Measurements from ENCODE around the gene DERL3.

The DERL3 gene

GRCh38 chr22:23847991-23848864 lies 9.4 kb upstream of the DERL3 start:
- no peak for DNase-seq (ENCODE audit: low read depth in 3 of 3, low spot score in 1 of 3)

- DNase-seq (ENCODE audit: low read depth in 3 of 3, low spot score in 1 of 3), result no peak
These were observed 8.6 kb upstream of the DERL3 start for GRCh38 chr22:23847310-23847920.

DNA sequence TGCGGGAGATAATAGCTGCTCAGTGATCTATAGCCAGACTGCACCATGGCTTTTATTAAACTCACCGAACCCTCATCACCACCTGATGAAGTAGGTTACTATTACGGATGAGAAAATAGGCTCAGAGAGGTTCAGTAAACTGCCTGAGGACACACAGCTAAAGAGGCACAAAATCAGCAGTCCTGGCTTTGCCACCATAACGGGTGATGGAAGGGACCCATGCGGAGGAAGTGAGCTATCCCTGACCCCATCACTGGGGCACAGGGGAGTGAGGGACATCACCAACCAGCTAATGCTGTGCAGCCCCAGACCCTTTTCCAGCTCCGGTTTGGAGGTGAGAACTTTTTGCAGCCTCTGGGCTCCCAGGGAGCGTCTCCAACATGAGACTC lies 7.3 kb upstream of the DERL3 start:
- DNase-seq (ENCODE audit: low read depth in 3 of 3, low spot score in 1 of 3), result no peak

- DNase-seq (ENCODE audit: low read depth in 3 of 3, low spot score in 1 of 3), result no peak
These were observed 6.7 kb upstream of the DERL3 start for GRCh38 chr22:23845265-23846080.

GRCh38 chr22:23844739-23845202 lies 6.0 kb upstream of the DERL3 start:
- DNase-seq (ENCODE audit: low read depth in 3 of 3, low spot score in 1 of 3), result no peak

GRCh38 chr22:23842599-23842998 lies 3.8 kb upstream of the DERL3 start:
- DNase-seq (ENCODE audit: low read depth in 3 of 3, low spot score in 1 of 3), result no peak

GRCh38 chr22:23841736-23842445 lies 3.1 kb upstream of the DERL3 start:
- no peak for DNase-seq (ENCODE audit: low read depth in 3 of 3, low spot score in 1 of 3)

DNA sequence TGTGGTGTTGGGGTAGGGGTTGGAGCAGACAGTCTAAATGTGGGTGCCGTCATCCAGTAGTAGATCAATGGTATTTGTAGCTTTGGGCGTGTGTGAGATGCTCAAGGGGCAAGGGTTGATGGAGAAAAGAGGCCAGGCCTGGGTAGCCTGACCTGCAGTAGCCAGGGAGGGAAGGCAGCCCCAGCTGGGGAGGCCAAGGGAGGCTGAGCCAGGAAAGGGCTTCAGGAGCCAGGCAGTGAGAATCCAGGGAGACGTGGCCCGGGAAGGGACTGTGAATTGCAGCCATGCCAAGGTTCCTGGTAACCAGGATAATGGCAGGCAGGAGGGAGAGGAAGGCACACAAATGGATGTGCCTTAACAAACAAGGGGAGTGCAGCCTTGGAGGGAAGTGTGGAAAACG lies 2.5 kb upstream of the DERL3 start:
- DNase-seq (ENCODE audit: low read depth in 3 of 3, low spot score in 1 of 3), result no peak

DNA sequence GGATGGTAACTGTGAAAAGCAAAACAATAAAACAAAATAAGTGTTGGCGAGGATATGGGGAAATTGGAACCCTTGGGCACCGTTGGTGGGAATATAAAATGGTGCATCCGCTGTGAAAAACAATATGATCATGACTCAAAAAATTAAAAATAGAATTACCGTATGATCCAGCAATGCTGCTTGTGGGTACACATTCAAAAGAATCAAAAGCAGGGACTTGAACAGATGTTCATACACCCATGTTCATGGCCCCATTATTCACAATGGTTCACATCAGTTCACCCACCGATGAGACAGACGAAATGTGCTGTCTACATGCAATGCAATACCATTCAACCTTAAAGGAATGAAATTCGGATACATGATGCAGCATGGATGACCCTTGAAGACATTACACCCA lies 1.2 kb upstream of the DERL3 start:
- no peak for DNase-seq (ENCODE audit: low read depth in 3 of 3, low spot score in 1 of 3)

GRCh38 chr22:23837911-23838680 lies 710 bp downstream of the DERL3 start:
- no peak for DNase-seq (ENCODE audit: low read depth in 3 of 3, low spot score in 1 of 3)

GRCh38 chr22:23837496-23837859 lies 1.3 kb downstream of the DERL3 start:
- no peak for DNase-seq (ENCODE audit: low read depth in 3 of 3, low spot score in 1 of 3)

DNA sequence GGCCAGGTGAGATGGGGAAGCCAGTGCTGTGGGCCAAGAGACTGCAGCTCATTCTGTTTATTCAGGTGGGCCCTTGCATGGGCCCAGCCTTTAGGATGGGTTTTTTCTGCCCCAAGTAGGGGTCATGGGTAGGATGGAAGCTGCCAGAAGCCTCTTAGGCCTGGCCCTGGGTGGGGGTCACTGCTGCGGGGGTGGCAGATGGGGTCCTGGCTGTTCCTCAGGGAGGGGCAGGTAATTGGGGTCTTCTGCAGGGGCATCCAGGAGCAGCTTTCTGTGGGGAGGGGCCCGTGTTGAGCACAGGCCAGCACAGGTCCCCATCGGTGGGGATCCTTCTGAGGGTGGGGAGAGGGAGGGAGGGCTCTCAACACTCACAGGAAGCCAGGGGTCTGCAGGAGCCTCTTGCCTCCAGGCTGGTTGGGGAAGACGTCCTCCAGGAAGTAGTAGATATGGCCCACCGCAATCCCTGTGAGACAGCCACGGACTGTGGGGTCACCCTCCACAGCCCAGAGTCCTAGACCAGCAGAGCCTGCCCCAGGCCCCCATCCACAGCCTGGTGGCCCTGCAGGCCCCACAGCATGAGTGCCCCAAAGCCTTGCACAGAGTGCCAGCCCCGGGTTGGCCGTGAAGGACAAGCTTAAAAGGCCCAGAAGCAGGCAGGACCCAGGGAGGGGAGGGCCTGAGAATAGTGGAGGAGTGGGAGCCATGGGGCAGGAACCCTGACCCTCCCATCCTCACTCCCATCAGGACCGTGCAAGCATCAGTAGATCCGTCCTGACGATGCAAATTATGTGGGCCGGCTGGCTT lies 1.9 kb downstream of the DERL3 start:
- no peak for DNase-seq (ENCODE audit: low read depth in 3 of 3, low spot score in 1 of 3)

DNA sequence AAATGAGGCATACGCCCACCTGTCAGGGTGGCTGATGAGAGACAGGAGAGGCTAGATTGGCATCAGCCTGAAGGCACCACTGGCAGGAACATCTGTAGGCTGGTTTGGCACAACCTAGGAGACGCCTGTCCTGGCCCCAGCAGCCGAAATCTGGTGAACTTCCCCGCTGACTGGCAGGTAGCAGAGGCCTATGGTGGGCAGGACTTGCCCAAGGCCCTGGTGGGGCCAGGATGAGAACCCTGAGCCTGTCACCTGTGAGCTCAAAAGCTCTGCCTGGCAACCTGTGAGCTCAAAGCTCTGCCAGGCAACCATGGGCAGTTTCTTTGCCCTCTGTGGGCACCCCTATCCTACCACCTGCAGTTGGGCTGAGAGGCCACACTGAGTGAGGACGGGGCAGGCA lies 2.5 kb downstream of the DERL3 start:
- no peak for DNase-seq (ENCODE audit: low read depth in 3 of 3, low spot score in 1 of 3)

- DNase-seq (ENCODE audit: low read depth in 3 of 3, low spot score in 1 of 3), result no peak
These were observed 3.2 kb downstream of the DERL3 start for GRCh38 chr22:23835484-23836144.

DNA sequence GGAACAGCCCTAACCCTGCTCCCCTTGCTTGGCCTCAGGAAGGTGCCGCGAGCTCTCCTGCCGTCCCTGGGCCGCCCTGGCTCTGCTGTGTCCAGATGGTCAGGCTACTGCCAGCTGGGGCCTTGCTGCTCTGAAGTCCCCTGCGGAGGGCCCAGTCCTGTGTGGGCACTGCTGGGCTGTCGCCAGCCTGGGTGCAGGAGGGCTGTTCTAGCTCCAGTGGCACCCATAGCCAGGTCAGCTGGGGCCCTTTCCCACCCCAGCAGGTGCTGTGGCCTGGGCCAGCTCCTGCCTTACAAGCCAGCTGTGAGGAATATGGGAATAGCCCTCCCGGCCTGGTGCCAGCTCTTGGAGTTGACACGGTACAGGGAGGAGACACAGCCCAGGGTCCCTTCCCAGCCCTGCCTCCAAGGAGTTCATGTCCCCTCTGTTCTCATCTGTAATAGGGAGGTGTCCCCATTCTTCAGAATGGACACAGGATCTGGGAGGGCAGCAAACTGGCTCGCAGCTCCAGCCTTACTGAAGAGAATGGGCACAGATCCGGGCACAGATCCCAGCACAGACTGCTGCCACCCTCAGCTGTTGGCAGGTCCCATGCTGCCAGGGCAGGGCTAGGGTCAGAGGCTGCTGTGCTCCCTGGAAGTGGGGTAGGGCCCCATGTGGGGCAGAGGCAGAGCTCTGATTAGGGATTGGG lies 3.9 kb downstream of the DERL3 start:
- DNase-seq (ENCODE audit: low read depth in 3 of 3, low spot score in 1 of 3), result no peak

DNA sequence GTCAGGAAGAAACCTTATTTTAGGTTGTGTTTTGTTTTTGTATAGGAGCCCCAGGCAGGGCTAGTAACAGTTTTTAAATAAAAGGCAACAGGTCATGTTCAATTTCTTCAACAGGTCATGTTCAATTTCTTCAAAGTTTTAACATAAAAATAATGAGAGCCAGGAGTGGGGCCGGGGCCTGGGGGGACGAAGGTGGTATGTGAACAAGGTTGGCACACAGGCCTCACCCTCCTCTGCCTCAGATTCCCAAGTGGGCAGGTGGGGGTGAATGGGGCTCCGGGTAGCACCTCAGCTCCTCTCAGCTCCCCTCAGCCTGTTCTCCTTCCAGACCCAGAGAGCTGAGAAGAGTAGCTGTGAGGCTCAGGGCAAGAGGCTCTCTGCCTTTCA lies 4.4 kb downstream of the DERL3 start:
- no peak for DNase-seq (ENCODE audit: low read depth in 3 of 3, low spot score in 1 of 3)

DNA sequence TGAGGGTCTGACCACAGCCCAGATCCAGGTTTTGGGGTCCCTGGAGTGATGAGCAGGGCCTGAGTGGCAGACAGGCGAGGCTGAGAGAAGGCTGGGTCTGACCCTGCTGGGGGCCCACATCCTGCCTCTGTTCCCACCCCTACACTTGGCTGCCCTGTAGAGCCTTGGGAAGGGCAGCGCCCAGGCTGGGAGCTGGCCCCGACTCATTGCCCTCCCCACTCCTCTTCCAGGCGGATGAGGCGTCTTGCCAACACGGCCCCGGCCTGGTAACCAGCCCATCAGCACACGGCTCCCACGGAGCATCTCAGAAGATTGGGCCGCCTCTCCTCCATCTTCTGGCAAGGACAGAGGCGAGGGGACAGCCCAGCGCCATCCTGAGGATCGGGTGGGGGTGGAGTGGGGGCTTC lies 4.9 kb downstream of the DERL3 start:
- no peak for DNase-seq (ENCODE audit: low read depth in 3 of 3, low spot score in 1 of 3)

GRCh38 chr22:23833017-23833751 lies 5.6 kb downstream of the DERL3 start:
- DNase-seq (ENCODE audit: low read depth in 3 of 3, low spot score in 1 of 3), result no peak
